NB4 (cell line): ENCODE results near the gene DNAH17.

Experiments used
- CTCF ChIP-seq: IDR thresholded peaks from one replicate; pipeline ENCODE4 v1.5.1; 2012; ENCODE audit warnings: low read depth, low read length
- MAX ChIP-seq: IDR thresholded peaks from 2 replicates; pipeline ENCODE4 v1.6.1; 2011; ENCODE audit warnings: low read depth, low read length
- MYC ChIP-seq: IDR thresholded peaks from 2 replicates; pipeline ENCODE4 v1.6.1; 2011; ENCODE audit warnings: low read depth, low read length
- POLR2A ChIP-seq: IDR thresholded peaks from 2 replicates; pipeline ENCODE4 v1.6.1; 2011; ENCODE audit warnings: mild to moderate bottlenecking; ENCODE audit not compliant: insufficient read length; ENCODE audit errors: extremely low read depth

GRCh38 chr17:78550464-78550863, 26.7 kb downstream of the DNAH17 start:
- TF ChIP-seq MYC (no peak), CTCF (no peak), POLR2A (no peak), MAX (no peak)
